Heart right ventricle (tissue), 16 donors: ENCODE data around the gene OSBPL9. TPM values are rescaled to one million over a fixed set of nuclear protein-coding genes. Genes with fewer than 3 reads are reported as not detected.

Source experiments
- ATAC-seq, 8 donors: fragments of 200-7000 bp; cut with Tn5 transposase; one replicate each; pipeline ENCODE4 v1.9.1; 2020; ENCODE audit warnings: mild to moderate bottlenecking in 8 of 8, moderate library complexity in 8 of 8, moderate number of reproducible peaks in 1 of 8
- DNase-seq, 2 donors: peaks; one replicate each; pipeline ENCODE4 v3.0.0-alpha.2; 2020
- H3K27ac ChIP-seq, 10 donors: fragments of 200-600 bp; sonication (generic) in 2 of 10; one replicate each; pipeline versions ENCODE4 v1.5.0 to v1.8.0; 2020 to 2022; ENCODE audit warnings: mild to moderate bottlenecking in 3 of 10
- H3K27me3 ChIP-seq, 7 donors: fragments of 200-600 bp; one replicate each; pipeline ENCODE4 v1.8.0; 2021 to 2022; ENCODE audit warnings: mild to moderate bottlenecking in 2 of 7
- H3K36me3 ChIP-seq, 9 donors: fragments of 200-600 bp; sonication (generic) in 1 of 9; one replicate each; pipeline versions ENCODE4 v1.5.0 to v1.8.0; 2020 to 2022; ENCODE audit warnings: mild to moderate bottlenecking in 2 of 9
- H3K4me1 ChIP-seq, 9 donors: fragments of 200-600 bp; sonication (generic) in 1 of 9; one replicate each; pipeline versions ENCODE4 v1.5.0 to v1.8.0; 2020 to 2022; ENCODE audit warnings: mild to moderate bottlenecking in 4 of 9
- H3K4me3 ChIP-seq, 10 donors: fragments of 200-600 bp; sonication (generic) in 2 of 10; one replicate each; pipeline versions ENCODE4 v1.5.0 to v1.8.0; 2020 to 2022; ENCODE audit warnings: mild to moderate bottlenecking in 7 of 10, moderate library complexity in 2 of 10
- H3K9me3 ChIP-seq, 11 donors: fragments of 200-600 bp in 10 of 11; sonication (generic) in 2 of 11; one replicate each; pipeline versions ENCODE4 v1.5.0 to v1.8.0; 2013 to 2022; ENCODE audit warnings: mild to moderate bottlenecking in 2 of 11, control low read depth in 1 of 11, moderate library complexity in 1 of 11
- CTCF ChIP-seq, 9 donors: fragments of 200-600 bp; sonication (generic) in 2 of 9; IDR thresholded peaks; one replicate each; pipeline versions ENCODE4 v1.5.0 to v1.8.0; 2021 to 2022; ENCODE audit warnings: antibody characterized with exemption in 9 of 9, mild to moderate bottlenecking in 5 of 9, moderate library complexity in 1 of 9
- WGBS, 2 donors: extraction: QIAGEN DNeasy Blood & Tissue Kit; methylation state at CpG; one replicate each; pipeline ENCODE4 v1.1.7; 2013; ENCODE audit warnings: inconsistent platforms in 1 of 2; 5-methylcytosine and 5-hydroxymethylcytosine counted together
- intact Hi-C, 10 donors: fragments of 100-400 bp; cut with DNase I; formaldehyde crosslinking; loops; one replicate each; pipeline versions ENCODE4 v1.11.1 to v1.14.2; 2022
- polyA plus RNA-seq, 2 donors: library from polyadenylated mRNA; stranded (reverse); fragments of 200-250 nt; gene quantifications; one replicate each; pipeline ENCODE4 v1.2.3, GENCODE V29; 2013
- total RNA-seq, 10 donors: library from RNA; stranded (reverse); fragmentation: NEBNext Ultra II Directional in 3 of 10; extraction: Animal tissue kit (Norgen Biotek cat#: 25700) in 3 of 10; gene quantifications; one replicate each; pipeline versions ENCODE4 v1.2.1 to v1.2.4, GENCODE V29; 2021 to 2023
- donor health status: Arrhythmogenic right ventricular cardiomyopathy.
- donor health status: ischemic (EF 13 %, LVEDD 7.1; RV severe dilation, severe dysfunction).
- donor health status: healthy with polysubstance abuse.
- donor health status: DM: no; HTN: yes; CAD: no.
- donor health status: DM: no; HTN: no; CAD: no.
- donor health status: ischemic (EF 25% LVEDD 6.9; RV normal size, moderate dysfunction).
- donor health status: ischemic (EF 25% LVEDD 5.7; RV mildly dilated, moderate dysfunction).
- donor health status: healthy.
- donor health status: DM: yes; HTN: yes; CAD: no.
- donor health status: Ischemic cardiomyopathy.
- donor health status: ischemic (EF 35%, LVEDD 5.7; RV mildly dilated, moderate dysfunction).
- donor health status: nonischemic (EF 11% LVEDD 7.7; RV severe dilation, severe dysfunction).
- donor health status: DM: yes; HTN: yes; CAD: no.
- donor health status: PGD.
- donor health status: ischemic (EF 29% LVEDD 5.4; RV normal size, mild dysfunction).
- donor health status: nonischemic (EF 23%, LVEDD 6.1; RV moderate dilation, normal function).

OSBPL9 gene
- total and polyA plus RNA-seq, 12 donors, result 32.5 to 82.9 (median 55.6) TPM

- 67 to 68% methylated on average over 4 of the region's 4 CpGs for WGBS, 2 donors
- no peak for ATAC-seq
- H3K9me3 ChIP-seq, result no peaks in the 10 kb centered on the region
- peak overlapping the region; percentile 66 to 95 (median 76) for H3K4me3 ChIP-seq
- intact Hi-C loops, result no loop called here
- no peaks in the 10 kb centered on the region for H3K27me3 ChIP-seq
- H3K4me1 ChIP-seq, result peaks cover 0 to 60% (median 48%) of the 10 kb centered on the region in 9 donors
- no peaks in the 10 kb centered on the region for H3K36me3 ChIP-seq
- peak overlapping the region in 7 of 10 donors; percentile 75 to 94 (median 89) for H3K27ac ChIP-seq
- no peak for TF ChIP-seq CTCF (IDR thresholded peaks at IDR 0.05)
- DNase-seq, result no peak
Measured at GRCh38 chr1:51616490-51616889, 402 bp upstream of the OSBPL9 start.

- Histone ChIP-seq H3K27ac (peak overlapping the region in 7 of 10 donors; percentile 2 to 94 (median 28)), H3K27me3 (no peaks in the 10 kb centered on the region), H3K4me1 (peaks cover 0 to 70% (median 62%) of the 10 kb centered on the region in 9 donors), H3K36me3 (no peaks in the 10 kb centered on the region), H3K4me3 (peak overlapping the region in 5 of 10 donors; percentile 4 to 84 (median 78)), H3K9me3 (no peaks in the 10 kb centered on the region)
- intact Hi-C loops, result no loop called here
- 62 to 97% methylated on average over 1 of the region's 1 CpG for WGBS, 2 donors
- no peak for ATAC-seq
- DNase-seq, result no peak
- no peak for TF ChIP-seq CTCF (IDR thresholded peaks at IDR 0.05)
Measured at GRCh38 chr1:51618715-51619114, 1.8 kb downstream of the OSBPL9 start.

- no peak for ATAC-seq
- Histone ChIP-seq H3K27ac (peak overlapping the region in 2 of 10 donors; percentile 21 to 49), H3K27me3 (no peaks in the 10 kb centered on the region), H3K4me3 (no peak overlapping the region), H3K36me3 (no peaks in the 10 kb centered on the region), H3K9me3 (no peaks in the 10 kb centered on the region), H3K4me1 (peaks cover 0 to 87% (median 62%) of the 10 kb centered on the region in 9 donors)
- no peak for TF ChIP-seq CTCF (IDR thresholded peaks at IDR 0.05)
- 72 to 76% methylated on average over 1 of the region's 1 CpG for WGBS, 2 donors
- intact Hi-C loops, result loop anchor here in 4 of 10 donors (5.0 to 10.0 kb wide), 2 partner anchors 144 to 147 kb away; no protein-coding TSS in a partner anchor
- no peak for DNase-seq
Measured at GRCh38 chr1:51620470-51620869, 3.6 kb downstream of the OSBPL9 start.

GRCh38 chr1:51621161-51621560 lies 4.3 kb downstream of the OSBPL9 start:
- DNase-seq (no peak), ATAC-seq (no peak)
- peak overlapping the region in 3 of 10 donors; percentile 21 to 49 (median 32) for H3K27ac ChIP-seq
- H3K27me3 ChIP-seq, result no peaks in the 10 kb centered on the region
- H3K4me1 ChIP-seq, result peaks cover 0 to 91% (median 61%) of the 10 kb centered on the region in 9 donors
- H3K4me3 ChIP-seq, result no peak overlapping the region
- H3K9me3 ChIP-seq, result no peaks in the 10 kb centered on the region
- intact Hi-C loops, result loop anchor here in 4 of 10 donors (5.0 to 10.0 kb wide), 2 partner anchors 144 to 146 kb away; no protein-coding TSS in a partner anchor
- 72 to 84% methylated on average over 7 of the region's 7 CpGs for WGBS, 2 donors
- peaks cover 0 to 4% (median 0%) of the 10 kb centered on the region in 9 donors for H3K36me3 ChIP-seq
- no peak for TF ChIP-seq CTCF (IDR thresholded peaks at IDR 0.05)
